Forelimb muscle (tissue), 1 donor: ENCODE results near the gene NDUFC1. TPM values are rescaled to one million over a fixed set of nuclear protein-coding genes. Genes with fewer than 3 reads are reported as not detected.
"Not testable (repeated sequence)": the region's sequence is repeated elsewhere in the genome, so short reads cannot be mapped to it uniquely, and the experiment has no call there.

Source experiments
- DNase-seq: peaks from one replicate; pipeline ENCODE4 v3.0.0-alpha.2; 2013; ENCODE audit warnings: low read depth
- polyA plus RNA-seq: library from polyadenylated mRNA; unstranded; fragments of 120-200 nt; gene quantifications from one replicate; pipeline ENCODE4 v1.2.1, GENCODE V29; 2013; ENCODE audit not compliant: insufficient read length

NDUFC1 gene
- polyA plus RNA-seq: 51.4 TPM

DNA sequence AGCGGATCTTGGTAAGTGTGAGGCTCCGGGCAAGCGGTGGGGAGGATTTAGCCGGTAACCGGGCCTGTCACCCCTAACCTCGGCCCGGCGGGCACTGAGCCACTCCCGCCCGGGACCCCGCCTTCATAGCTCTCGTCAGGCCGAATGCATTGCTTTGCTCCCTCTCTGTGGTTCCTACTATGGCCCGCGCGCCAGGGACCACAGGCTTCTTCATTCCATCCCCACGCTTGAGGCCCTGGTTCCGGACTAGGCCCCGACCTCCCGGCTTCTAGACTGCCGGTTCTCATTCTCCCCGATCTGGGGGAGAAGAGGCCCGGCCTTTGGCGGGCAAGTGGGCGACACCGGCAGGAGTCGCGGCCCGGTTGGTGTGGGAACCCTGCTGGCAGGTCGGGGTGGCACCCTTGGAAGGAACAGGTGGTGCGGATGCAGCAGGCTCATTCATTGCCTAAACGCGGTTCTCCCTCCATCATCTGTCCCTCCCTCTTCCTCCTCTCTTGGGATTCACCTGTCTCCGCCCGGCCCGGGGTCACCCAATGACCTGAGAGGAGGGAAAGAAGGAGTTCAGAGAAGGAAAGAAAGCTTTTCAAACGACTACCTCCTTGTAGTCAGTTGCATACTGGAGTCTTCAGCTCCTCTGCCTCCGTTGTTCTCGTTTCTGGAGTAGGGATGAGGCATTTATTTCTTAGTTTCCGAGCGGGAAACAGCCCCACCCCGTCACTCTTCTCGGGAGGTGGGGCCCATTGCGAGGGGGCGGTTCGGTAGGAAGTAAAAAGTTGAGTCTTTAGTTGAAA, at the start of gene NDUFC1:
Gene NDUFC1 (minus strand): TSS at position 657 of the 791 bp plus-strand sequence. CDS start 6,679 bp downstream, outside the sequence.
- no peak for DNase-seq

- DNase-seq: no peak
Measured at GRCh38 chr4:139337612-139338011, 35.3 kb upstream of the NDUFC1 start.

GRCh38 chr4:139333046-139333445, 30.8 kb upstream of the NDUFC1 start:
- no peak for DNase-seq

DNA sequence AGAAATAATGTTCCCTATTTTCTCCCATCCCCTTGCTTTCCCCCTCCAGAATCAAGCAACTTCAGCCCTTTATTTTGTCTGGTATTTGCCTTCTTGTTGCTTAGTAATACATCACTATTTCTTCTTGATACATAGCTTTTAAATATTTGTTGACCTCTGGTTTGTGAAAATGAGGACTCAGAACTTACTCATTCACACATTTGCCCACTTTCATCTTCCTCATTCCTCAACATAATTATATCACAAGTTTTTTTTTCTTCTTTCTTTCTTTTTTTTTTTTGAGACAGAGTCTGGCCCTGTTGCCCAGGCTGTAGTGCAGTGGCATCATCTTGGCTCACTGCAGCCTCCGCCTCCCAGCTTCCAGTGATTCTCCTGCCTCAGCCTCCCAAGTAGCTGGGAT, 28.9 kb upstream of the NDUFC1 start:
- no peak for DNase-seq

DNA sequence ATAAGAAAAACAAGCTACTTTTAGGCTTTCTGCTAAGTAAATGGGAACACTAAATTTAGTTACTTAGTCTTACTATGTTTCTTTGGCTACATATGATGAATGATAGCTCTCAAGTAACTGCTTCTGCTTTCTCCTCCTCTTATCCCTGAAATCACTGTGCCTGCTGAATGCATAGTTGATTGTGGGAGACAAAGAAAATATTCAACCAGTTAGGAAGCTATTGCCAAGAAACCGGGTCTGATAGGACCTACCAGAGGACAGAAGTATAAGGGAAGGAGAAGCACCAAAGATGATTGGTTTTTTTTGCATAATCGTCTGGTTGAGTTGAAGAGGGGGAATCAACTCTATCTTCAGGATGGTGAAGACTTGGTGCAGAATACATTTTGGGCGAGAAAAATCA, 28.0 kb upstream of the NDUFC1 start:
- no peak for DNase-seq

DNA sequence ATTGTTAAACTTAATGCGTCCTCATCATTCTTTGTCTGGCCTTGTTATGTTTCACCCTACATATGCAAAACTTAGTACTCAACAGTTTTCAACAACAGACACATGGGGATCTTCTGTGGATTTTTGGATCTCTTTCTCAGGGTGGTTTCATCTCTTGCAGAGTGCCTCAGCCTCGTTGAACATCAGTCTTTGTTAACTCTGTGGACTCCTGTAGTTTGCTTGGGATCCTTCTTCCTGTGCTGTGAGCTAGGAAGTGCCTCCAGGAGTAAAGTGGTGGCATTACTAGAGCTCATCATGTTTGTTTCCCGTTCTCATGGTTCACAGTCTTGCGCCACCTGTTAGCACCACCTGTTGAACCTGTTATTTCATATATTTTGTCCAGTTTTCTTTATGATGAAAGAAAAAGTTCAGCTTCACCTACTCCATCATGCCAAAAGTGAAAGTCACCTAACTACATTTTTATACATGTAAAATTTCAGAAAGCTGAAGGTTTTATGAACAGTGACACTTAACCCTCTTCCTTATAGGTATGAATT, 27.5 kb upstream of the NDUFC1 start:
- DNase-seq: no peak

- no peak for DNase-seq
Measured at GRCh38 chr4:139324620-139325019, 22.3 kb upstream of the NDUFC1 start.

- DNase-seq: not testable (repeated sequence)
Measured at GRCh38 chr4:139322541-139322940, 20.3 kb upstream of the NDUFC1 start.

DNA sequence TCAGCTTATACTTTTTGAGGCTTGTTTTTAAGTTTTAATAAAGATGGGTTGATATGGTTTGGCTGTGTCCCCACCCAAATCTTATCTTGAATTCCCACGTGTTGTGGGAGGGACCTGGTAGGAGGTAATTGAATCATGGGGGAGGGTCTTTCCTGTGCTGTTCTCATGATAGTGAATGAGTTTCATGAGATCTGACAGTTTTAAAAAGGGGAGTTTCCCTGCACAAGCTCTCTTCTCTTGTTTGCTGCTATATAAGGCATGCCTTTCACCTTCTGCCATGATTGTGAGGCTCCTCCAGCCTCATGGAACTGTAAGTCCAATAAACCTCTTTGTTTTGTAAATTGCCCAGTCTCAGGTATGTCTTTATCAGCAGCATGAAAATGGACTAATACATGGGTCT, 19.8 kb upstream of the NDUFC1 start:
- not testable (repeated sequence) for DNase-seq

- DNase-seq: no peak
Measured at GRCh38 chr4:139319571-139319970, 17.3 kb upstream of the NDUFC1 start.

- no peak for DNase-seq
Measured at GRCh38 chr4:139317635-139318034, 15.4 kb upstream of the NDUFC1 start.

DNA sequence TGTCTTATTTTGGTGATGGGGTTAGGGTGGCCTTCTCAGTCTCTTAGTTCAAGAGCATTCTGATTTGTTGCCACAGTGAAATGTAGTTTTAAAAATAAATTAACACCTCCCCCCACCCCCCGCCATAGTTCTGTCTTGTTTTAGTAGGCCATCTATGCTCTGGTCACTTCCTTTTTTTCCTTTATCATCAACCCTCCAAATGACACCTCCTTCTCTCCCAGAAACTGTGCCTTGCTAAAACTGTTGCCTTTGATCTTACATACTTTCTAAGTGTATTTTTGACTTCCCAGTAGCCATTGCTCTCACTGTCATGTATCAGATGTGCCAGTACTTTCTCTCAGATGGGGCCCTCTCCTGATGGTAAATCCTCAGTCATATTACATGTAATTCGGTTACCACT, 14.5 kb upstream of the NDUFC1 start:
- no peak for DNase-seq

DNA sequence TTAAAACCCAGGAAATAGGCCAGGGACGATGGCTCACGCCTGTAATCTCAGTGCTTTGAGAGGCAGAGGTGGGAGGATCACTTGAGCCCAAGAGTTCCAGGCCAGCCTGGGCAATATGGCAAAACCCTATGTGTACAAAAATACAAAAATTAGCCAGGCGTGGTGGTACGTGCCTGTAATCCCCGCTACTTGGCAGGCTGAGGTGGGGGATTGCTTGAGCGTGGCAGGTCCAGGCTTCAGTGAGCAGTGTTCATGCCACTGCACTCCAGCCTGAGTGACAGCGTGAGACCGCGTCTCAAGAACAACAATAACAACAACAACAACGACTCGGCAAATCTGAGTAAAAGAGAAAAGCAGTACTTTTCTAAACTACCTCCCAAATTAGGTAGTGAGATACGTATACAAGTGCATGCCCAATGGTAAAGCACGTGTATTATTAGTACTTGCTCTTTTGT, 13.0 kb upstream of the NDUFC1 start:
- DNase-seq: no peak

DNA sequence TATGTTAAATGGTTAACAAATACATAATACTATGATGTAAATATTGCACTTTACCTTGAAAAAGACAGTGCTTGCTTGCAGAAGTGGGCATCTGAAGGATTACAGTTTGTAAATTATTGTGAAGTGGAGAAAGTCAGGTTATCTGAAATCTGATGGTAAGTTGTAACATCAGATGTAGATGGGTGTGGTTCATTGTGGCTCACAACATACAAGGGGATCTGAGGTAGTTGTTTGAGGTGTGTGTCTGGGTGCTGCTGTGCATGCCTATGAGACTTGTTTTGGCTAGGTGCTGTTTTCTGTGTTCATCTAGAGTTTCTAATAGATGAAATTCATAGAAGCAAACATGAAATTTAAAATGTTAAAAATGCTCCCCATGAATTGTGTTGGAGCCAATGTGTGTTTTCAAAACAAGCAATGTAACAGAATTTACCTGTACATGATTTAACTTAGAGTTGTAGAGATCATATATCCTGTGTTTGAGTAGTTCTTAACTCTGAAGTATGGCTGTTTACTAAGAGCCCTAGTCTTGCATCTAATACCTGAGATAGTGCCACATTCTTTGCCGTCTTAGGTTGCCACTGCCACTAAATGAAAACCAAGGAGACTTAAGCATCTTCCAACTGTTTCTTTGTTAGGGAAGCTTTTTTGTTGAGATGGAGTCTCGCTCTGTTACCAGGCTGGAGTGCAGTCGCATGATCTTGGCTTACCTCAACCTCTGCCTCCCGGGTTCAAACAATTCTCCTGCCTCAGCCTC, 11.9 kb upstream of the NDUFC1 start:
- DNase-seq: no peak

DNA sequence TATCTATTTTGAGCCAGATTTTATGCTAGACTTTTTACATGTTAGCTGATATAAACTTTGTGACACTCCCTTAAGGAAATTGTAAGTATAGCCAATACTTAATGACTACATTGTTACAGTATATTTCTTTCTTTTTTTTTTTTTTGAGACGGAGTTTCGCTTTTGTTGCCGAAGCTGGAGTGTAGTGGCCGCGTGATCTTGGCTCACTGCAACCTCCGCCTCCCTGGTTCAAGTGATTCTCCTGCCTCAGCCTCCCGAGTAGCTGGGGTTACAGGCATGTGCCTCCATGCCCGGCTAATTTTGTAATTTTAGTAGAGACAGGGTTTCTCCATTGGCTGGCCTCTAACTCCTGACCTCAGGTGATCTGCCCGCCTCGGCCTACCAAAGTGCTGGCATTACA, 11.1 kb upstream of the NDUFC1 start:
- DNase-seq: not testable (repeated sequence)

- no peak for DNase-seq
Measured at GRCh38 chr4:139312552-139313332, 10.5 kb upstream of the NDUFC1 start.

- DNase-seq: no peak
Measured at GRCh38 chr4:139311909-139312308, 9.6 kb upstream of the NDUFC1 start.

GRCh38 chr4:139304920-139305319, 2.6 kb upstream of the NDUFC1 start:
- DNase-seq: no peak

GRCh38 chr4:139301113-139301820, 1.0 kb downstream of the NDUFC1 start, which contains the start of gene NAA15:
Gene NAA15, plus strand, starts transcription at chr4:139301505. Its CDS starts 273 bp downstream, at chr4:139301778.
- DNase-seq: peak; percentile 93

- no peak for DNase-seq
Measured at GRCh38 chr4:139300431-139301112, 1.7 kb downstream of the NDUFC1 start.
